Islet of Langerhans (tissue), 1 donor: Measurements from ENCODE around the gene LYRM4.

ENCODE experiments used
- FAIRE-seq: peaks from one replicate; lab custom pipeline; 2011; peaks lifted over from hg19 to GRCh38; lab: Jason Lieb, UNC

Gene LYRM4

DNA sequence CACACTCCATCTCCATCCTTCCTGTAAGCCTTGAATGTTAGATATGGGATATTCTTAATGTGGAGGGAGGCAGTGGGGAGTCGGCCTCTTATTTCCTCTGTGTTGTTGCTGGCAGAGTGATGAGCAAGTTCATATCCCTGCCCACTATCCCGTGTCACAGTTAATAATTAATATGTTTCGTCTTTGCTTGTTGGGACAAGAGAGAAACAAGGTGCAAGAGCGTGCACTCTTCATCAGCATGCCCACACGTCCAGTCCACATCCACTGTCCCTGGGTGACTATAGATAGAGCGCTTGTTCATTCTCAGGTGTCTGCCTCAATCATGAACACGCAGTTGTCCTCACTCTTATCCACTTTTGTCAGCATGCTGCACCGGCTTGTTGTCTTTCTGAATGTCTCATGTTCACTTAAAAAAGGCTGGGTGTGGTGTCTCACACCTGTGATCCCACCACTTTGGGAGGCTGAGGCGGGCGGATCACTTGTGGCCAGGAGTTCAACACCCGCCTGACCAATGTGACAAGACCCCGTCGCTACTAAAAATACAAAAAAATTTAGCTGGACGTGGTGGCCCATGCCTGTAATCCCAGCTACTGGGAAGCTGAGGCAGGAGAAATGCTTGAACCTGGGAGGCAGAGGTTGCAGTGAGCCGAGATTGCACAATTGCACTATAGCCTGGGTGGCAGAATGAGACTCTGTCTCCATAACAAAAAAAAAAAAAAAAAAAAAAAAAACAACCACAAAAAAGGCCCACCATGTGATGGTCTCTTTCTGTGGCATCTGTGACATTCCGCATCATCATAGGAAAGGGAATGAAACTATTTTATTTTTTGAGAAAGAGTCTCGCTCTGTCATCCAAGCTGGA, 141.4 kb downstream of the LYRM4 start:
- FAIRE-seq, result no peak

DNA sequence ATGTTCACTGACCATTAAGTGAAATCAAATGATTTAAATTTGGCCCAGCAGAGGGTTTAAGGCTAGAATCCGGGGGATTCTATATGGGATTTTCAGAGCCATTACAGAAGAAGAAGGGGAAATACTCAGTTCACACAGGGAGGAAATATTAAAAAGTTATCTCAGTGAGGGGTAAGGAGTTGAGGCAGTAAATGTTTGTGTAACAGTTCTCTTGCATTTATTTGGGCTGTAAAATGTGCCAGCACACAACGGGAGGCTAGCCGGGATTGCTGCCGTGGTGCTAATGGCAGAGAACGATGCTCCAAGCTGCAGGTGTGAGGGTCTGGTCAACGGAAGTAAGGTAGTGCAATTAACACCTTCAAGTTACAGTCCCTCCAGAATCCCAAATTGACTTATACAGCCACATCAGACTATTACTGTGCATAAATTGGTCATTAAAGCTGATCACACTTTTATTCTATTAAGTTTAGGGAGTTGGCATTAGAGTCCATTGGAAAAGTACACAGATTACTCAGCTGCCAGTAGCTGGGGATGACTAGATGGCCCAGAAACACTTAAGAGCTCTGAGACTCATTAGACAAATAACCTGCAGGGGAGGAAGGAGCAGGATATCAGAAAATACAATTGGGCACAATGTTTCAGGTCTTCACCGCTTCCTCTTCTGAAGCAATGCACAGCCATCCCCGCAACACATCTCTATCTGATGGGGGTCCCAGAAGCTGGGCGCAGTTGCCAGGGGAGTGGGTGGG, 144.3 kb downstream of the LYRM4 start:
- no peak for FAIRE-seq

DNA sequence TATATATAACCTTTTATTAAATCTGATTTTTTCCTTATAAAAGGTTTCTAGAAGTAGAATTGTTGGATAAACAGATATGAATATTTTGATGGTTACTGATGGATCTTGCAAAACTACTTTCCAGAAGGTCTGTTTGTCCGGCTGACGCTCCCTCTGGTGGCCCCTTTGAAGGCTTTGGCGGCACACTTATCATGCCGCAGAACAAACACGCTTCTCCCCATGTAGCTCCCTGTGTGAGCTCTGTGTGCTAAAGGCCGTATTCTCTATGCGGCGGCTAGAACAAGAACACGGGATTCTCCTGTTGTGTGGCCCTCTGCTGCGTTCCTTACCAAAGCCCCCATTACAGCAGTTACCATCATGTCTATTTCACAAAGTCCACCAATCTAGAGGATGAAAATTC, 145.6 kb downstream of the LYRM4 start:
- no peak for FAIRE-seq

DNA sequence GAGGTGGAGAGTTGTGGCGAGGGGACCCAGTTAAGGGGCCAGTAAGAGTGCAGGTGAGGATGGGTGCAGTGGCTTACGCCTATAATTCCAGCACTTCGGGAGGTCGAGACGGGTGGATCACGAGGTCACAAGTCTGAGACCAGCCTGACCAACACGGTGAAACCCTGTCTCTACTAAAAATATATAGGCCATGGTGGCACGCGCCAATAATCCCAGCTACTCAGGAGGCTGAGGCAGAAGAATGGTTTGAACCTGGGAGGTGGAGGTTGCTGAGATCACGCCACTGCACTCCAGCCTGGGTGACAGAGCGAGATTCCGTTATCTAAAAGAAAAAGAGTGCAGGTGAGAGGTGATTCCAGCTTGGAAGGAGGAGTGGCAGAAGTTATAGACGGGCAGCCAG, 147.7 kb downstream of the LYRM4 start:
- no peak for FAIRE-seq

DNA sequence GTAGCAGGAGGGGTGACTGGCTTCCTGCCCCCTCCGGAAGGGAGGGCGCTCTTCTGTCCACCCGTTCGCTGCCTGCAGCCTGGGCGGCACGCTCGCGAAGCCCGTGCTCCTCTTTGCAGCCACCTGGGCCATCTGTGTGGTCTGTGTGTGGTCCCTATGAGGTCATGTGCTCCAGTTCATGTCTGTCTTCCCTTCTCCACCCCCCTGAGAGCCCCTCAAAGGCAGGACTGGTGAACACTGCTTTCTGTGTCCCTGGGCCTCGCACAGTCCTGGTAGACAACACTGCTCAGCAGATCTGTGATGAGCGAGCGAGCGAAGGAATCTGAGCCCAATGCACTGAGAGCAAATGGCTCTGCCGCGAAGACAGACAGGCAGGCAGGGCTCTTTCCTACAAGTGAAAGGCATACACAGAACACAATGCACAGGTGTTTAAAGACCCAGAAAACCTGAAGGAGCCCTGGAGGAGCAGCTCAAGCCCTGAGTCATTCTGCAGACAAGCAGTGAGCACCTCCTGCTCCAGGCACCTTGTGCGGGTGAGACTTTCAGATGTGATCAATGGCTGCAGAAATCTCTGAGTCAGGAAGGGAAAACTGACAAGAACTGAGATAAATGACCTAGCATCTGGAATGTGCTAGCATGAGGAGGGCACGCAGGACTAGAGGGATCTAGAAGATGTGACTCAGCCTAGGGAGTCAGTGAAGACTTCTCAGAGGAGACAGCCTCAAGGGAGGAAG, 148.5 kb downstream of the LYRM4 start:
- no peak for FAIRE-seq

DNA sequence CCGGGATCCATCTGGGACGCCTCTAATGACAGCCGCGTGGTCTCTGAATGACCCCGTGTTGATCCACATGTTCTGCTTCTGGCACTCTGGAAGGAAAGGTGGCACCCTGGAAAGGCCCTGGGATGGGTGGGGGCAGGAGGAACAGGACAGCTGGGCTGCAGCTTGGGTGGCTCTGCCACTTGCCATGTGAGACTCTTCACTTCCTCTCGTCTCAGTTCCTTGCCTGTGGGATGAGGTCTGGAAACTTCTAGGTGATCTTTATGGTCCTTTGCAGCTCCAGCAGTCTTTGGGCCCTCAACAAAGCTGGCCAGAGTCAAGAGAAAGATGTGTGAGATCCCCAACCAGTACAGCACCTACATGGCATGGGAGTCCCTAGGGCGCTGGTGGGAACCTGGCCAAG, 149.1 kb downstream of the LYRM4 start:
- no peak for FAIRE-seq

DNA sequence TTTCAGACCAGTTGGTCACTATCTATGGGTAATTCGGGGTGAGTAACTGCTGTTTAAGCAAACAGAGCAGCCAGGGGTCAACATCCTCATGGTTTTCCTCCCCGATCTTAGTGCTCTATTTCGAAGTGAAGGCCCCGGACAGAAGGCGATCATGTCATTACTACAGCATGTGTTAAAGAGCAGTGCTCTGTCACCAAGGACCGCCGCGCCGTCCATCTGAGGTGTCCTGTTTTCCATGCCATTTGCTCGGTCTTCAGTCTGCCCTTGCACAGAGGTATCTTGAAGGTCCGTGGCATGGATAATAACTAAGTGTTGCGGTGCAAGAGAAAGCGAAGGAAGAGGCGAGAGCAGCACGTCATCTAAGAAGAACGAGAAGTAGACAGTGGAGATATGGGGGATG, 150.5 kb downstream of the LYRM4 start:
- FAIRE-seq, result no peak

DNA sequence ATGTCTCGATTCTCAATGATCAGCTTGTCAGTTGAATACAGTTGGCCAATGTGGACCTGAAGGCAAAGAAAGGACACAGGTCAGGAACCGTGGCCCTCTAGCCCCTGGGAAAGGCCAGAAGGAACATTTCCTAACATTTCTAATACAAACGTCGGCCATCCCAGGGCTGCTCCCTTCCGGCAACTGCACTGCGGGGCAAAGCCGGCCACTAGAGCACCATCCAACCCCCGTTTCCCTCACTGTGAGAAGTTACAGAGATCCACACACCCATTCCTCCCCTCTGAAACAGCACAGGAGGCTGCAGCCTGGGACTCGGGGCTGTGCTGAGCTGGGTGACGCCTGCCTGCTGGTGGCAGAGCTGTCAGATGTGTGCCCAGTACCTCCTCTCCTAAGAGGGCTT, 151.3 kb downstream of the LYRM4 start:
- FAIRE-seq, result no peak

DNA sequence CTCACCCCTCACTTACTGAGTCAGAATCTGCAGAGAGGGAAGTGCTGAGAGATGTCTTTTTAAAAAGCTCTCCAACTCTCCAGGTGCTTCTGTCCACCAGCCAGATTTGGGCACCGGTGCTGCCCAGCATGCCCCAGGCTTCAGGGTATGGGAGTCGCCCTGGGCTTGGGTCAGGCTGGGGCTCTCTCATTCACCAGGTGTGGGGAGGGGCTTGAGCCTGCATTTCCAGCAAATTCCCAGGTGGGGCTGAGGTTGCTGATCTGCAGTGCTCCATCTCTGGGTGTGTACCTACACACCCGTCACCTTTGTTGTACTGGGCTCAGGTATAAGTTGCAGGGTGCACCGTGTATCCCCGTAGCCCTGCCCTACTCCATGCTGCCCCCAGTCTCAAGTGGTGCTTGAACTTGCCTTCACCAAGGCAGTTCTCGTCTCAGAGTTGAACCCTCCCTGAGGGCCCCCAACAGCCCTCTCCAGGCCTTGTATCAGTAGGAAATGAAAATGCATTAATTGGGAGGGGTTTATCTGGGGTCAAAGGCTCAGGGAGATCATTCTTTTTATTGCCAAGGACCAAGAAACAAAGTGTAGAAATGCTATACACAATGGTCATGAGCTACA, 152.1 kb downstream of the LYRM4 start:
- FAIRE-seq, result no peak

DNA sequence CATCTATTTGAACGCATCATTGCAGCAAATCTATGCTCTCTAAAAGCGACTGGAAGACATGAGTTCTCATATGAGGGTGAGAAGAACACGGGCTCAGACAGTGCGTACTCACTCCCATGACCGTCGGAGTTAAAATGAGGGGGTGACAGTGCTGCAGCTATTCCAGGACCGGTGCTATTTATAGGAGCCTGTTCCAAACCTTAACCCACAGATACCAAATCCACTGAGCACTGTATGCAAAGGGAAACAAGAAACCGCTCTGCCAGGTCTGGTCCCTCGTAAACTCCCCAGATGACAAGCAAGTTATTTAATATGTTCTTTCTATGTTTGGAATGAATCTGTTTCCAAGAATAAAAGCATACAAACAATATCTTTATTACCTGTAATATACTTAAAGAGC, 152.7 kb downstream of the LYRM4 start:
- no peak for FAIRE-seq

DNA sequence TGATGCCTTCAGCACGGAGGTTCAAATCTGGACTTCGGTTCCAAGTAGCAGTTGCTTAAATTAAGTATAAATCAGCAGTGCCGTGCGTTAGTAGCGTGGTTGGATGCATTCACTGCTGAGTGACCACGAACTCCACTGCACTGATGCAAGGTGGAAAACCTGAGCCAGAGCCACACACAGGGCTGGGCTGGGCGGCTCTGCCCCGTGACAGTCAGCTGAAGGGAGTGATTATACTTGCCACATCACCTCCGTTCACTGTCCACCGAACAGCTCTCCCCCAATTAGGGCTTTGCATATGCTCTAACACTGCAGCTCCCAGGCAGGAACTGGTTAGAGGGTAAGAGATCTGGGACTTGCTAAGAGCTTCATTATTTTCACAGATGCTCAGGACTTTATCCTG, 153.4 kb downstream of the LYRM4 start:
- no peak for FAIRE-seq

DNA sequence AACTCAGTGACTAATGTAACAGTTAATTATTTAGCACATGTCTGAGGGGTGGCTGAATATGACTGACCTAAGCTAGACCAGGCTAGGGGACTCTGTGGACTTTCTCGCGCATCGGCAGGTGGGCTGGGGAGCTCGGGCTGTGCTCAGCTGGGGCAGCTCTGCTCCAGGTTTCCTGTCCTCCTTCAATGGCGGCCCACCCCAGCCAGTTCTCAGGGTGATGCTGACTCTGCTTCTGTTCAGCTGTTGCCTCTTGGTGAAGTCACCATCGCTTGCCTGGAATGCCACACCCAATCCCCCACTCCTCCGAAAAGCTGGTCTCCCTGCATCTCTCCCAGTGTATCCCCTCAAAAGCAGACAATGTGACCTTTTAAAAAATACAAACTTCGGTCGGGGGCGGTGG, 155.6 kb downstream of the LYRM4 start:
- FAIRE-seq, result no peak

DNA sequence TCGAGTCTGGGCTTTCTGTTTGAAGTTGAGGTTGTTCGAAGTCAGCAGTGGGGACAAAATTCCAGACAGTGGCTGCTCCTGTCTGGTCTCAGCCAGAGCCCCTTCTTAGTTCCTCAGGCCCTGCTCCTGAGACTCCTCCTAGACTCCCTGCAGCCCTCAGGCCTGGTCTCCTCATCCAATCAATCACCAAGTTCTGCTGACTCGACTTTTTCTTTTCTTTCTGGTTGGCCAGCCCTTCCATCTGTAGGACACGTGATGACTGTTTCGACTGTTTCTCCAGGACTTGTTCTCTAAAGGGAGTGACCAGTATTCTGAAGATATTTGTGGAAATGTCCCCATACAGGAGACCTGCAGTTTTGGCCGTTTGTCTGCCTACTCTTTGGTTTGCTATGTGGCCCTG, 156.1 kb downstream of the LYRM4 start:
- FAIRE-seq, result no peak

DNA sequence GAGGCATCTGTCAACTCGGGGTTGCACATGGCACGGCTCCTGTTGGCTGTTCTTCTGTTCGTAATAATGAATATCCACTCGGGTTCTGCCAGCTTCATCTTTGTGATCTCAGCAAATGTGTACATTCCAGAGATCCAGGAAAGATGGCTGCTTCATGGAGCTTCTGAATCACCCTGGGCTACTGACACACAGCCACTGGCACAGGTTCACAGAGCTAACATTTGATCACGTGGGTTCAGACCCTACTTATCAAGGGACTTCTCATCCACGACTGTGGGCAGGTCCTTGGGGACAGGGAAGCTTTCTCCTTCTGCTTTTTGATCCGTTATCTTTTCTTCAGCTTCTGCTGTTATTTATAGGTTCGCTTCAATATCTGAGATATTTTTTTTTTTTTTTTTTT, 157.5 kb downstream of the LYRM4 start:
- FAIRE-seq, result no peak

DNA sequence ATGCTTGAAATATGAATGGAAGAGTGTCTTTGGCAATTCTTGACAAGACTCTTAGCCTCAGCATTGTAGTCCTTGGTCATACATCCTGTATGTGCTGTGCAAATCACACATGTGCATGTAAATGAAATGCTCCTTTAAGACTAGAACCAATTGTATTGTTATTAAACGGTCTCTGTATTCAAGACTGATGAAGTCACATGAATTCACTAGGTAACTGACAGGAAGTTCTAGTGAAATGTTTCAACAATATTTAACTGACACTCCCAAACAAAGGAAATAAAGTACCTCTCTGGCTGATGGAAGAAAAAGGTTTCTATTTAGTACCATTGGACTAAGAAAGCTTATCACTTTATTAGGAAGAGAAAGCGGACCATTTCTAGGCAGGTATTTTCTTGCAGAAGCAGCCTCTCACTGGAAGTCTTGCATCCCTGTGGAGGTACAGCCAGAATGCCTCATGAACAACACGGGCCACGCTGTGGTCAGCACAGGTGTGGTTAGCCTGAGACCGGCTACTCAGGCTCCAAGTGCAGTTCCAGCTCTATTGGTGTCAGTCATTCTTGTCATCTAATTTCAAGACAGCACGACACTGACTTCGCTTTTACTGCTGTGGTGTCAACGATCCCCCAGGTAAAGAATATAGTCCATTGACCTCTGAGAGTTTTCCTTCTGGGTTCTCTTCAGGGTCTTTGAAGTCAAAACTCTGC, 158.3 kb downstream of the LYRM4 start:
- no peak for FAIRE-seq

DNA sequence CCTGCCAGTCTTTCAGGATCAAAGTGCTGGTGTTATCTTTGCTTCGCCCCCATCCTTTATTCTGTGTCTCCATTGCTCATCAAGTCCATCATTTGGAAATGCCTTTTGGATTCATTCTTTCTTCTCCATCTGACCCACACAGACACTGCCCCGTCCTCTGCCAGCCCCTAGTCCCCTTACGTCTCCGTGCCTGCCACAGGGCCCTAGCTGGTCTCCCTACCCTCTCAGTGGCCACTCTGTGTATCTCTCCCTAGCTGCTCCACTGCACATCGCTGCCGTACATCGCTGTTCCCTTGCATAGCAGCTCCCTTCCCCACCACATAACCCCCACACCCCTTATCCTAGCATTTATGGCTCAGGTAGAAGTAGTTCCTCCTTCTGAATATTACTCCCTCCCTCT, 159.9 kb downstream of the LYRM4 start:
- no peak for FAIRE-seq

DNA sequence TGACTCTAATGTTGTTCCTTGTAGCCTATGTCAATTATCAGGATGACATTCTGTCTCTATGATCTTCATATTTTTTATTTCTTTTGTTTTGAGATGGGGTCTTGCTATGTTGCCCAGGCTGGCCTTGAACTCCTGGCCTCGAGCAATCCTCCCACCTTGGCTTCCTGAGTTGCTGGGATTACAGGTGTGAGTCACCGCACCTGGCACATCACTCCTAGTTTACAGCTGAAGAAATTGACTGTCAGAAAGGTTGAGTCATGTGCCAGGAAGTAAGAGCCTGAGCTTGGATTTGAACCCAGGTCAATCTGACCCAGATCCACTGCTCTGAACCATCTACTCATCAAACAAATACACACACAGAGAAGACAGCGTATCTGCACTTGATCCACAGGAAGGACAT, 161.2 kb downstream of the LYRM4 start:
- FAIRE-seq, result no peak

DNA sequence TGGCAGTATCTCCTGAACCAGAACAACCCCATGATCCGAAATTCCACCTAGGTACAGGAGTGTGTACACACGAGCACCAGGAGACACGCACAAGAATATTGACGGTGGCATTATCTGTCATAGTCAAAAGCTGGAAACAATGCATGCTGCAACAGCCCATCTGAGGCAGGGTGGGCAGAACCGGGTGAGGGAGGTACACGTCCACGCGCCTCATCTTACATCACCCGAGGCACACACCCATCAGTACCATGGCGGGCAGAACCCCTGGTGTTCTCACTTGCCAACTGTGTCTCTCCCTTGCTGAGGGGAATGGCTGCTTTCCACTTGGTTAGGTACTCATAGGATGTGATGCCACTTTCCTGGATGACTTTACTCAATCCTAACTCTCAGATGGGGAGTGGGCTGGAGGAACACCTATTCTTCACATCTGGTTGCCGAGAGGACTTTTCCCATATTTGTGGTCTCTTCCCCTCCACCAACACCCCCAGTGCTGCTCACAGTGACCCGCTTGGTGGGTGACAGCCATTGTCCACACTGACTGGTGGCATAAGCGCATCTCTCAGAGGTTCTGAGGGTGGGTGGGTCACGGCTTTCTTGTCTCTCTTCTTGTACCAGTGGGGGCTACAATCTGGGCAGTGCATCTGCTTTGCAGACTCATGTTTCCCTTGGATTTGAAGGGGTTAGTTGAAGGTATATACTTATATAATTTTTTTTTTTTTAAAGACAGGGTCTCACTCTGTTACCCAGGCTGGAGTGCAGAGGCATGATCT, 162.1 kb downstream of the LYRM4 start:
- FAIRE-seq, result no peak

DNA sequence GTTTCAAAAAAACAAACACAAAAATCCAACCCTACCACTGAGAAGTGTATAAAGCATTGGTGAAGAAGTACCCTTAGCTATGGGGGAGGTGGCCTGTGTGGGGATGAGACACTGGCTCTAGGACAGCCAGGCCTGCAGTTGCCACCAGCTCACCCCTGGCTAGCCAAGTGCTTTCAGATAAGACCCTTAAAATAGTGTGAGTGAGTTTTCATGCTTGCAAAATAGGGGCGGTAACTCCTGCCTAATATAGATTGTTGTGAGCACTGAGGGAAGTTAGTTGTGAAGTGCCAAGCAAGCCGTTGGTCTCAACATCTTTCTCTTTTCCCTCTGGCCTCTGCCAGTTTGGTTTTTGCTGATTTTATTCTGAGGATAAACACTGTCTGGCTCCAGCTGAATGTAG, 164.3 kb downstream of the LYRM4 start:
- FAIRE-seq, result no peak

DNA sequence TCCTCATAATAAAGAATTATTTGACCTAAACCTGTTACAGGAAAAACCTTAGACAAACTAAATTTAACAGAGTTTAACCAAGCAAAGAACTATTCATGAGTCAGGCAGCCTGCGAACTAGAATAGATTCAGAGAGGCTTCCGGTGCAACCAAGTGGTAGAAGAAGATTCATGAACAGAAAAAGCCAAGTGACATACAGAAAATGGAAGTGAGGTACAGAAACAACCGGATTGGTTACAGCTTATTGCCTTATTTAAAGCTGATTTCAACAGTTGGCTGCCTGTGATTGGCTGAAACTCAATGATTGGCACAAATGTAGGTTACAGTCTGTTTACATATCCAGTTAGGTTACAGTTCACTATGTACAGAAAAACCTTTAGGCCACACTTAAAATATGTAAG, 165.5 kb downstream of the LYRM4 start:
- FAIRE-seq, result no peak

DNA sequence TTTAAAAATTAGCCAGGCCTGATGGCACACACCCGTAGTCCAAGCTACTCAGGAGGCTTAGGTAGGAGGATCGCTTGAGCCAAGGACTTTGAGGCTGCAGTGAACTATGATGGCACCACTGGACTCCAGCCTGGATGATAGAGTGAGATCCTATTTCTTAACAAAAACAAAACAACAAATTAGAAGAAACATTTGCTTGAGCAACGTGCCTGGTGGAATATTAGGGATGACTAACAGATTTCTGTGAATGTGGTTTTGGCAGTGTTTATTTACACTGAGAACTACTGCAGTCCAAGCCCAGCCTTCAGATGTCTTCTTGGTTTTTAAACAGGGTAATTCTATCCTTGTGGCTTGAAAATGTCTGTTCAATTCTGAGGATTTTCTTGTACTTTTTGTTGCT, 166.4 kb downstream of the LYRM4 start:
- FAIRE-seq, result no peak
